BE2C (cell line): ENCODE measurements around the gene PNPO.

ENCODE experiments used
- DNase-seq: peaks from one replicate; pipeline ENCODE4 v3.0.0-alpha.2; 2020
- H3K27me3 ChIP-seq: fragments of 250-450 bp; sonication (Bioruptor Pico); 2 replicates; pipeline ENCODE4 v1.5.1; 2020; ENCODE audit warnings: mild to moderate bottlenecking
- H3K36me3 ChIP-seq: fragments of 250-450 bp; sonication (Bioruptor Pico); 2 replicates; pipeline ENCODE4 v1.5.1; 2020; ENCODE audit warnings: mild to moderate bottlenecking
- H3K4me1 ChIP-seq: fragments of 250-450 bp; sonication (Bioruptor Pico); 2 replicates; pipeline ENCODE4 v1.5.1; 2020
- H3K4me3 ChIP-seq: 2 replicates; pipeline ENCODE4 v1.5.1; 2011; ENCODE audit warnings: low read depth, low read length
- H3K9me3 ChIP-seq: fragments of 250-450 bp; sonication (Bioruptor Pico); 2 replicates; pipeline ENCODE4 v1.5.1; 2020
- TF ChIP-seq, protein P1 (sequence below): IDR thresholded peaks from 2 replicates; pipeline ENCODE4 v1.5.1; 2012; ENCODE audit warnings: mild to moderate bottlenecking, low read depth, low read length

The PNPO gene

DNA sequence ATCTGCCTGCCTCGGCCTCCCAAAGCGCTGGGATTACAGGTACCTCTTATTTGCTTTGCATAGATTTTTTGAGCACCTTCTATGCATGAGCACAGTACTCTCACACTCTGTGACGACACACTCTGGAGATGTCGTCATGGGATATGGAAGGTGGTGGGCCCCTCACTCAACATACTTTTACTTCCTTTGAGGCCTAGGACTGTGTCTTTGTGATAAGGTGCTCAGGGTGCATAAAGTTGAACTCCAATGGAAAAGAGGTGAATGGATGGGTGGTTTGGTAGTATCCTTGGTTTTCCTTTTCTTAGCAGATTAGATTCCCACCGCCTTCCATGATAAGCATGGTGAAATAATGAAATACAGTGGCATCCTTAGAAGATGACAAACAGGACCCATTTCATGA lies 23.5 kb downstream of the PNPO start:
- H3K36me3 ChIP-seq: no peaks in the 10 kb centered on the region
- no peak for DNase-seq
- TF ChIP-seq, protein P1, sequence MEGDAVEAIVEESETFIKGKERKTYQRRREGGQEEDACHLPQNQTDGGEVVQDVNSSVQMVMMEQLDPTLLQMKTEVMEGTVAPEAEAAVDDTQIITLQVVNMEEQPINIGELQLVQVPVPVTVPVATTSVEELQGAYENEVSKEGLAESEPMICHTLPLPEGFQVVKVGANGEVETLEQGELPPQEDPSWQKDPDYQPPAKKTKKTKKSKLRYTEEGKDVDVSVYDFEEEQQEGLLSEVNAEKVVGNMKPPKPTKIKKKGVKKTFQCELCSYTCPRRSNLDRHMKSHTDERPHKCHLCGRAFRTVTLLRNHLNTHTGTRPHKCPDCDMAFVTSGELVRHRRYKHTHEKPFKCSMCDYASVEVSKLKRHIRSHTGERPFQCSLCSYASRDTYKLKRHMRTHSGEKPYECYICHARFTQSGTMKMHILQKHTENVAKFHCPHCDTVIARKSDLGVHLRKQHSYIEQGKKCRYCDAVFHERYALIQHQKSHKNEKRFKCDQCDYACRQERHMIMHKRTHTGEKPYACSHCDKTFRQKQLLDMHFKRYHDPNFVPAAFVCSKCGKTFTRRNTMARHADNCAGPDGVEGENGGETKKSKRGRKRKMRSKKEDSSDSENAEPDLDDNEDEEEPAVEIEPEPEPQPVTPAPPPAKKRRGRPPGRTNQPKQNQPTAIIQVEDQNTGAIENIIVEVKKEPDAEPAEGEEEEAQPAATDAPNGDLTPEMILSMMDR: no peak
- H3K4me3 ChIP-seq: no peak overlapping the region
- H3K9me3 ChIP-seq: no peaks in the 10 kb centered on the region
- H3K4me1 ChIP-seq: no peaks in the 10 kb centered on the region; the same call in 1 of the 2 replicates
- H3K27me3 ChIP-seq: no peaks in the 10 kb centered on the region

DNA sequence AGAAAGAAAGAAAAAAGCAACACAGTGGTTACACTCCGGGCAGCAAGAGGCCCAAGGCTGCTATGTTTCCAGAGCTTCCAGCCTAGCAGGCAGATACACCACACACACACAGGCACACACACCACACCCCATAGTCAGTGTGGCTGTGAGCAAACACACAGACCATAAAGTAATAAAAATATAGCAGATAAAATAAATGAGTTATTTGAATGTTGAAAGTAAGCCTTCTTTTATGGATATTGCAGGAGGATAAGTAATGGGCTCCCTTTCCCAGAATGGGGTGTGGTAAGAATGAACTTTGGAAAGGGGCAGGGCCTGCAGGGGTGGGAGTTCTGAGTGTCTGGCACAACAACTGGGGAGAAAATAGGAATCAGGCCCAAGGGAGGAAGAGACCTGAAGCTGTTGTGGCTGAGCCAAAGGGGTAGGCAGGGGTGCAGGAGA lies 24.7 kb downstream of the PNPO start:
- no peak for DNase-seq

DNA sequence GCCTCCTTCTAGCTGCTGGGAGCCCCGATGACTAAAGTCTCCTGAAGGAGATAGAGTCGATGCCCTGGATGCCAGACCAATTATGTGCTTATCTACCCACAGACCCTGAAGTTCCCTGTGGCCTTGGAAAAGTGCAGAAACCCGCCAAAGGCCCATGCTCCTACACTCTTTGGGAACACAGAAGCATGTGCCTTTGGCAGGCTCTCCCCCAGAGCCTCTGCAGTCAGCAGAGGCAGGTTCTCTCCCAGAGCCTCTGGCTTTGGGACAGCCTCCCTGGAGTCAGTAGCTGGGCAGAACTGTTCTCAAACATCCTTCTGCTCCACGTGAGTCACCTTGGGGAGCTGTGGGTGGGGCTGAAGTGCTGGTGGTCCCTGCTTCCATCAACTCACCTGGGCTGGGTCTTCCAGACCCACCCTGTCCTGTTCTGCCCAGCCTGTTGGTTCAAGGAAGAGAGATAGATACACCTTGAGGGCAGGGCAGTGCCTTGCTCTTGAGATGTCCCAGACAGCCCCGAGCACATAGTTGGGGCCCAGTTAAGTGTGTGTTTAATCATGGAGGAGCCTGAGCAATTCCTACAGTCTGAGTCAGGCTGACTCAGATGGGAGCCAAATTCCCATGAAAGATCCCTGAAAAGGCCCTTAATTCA lies 26.4 kb downstream of the PNPO start:
- Histone ChIP-seq H3K4me3 (no peak overlapping the region), H3K9me3 (no peaks in the 10 kb centered on the region), H3K36me3 (no peaks in the 10 kb centered on the region), H3K4me1 (peaks cover 6% of the 10 kb centered on the region), H3K27me3 (no peaks in the 10 kb centered on the region)
- TF ChIP-seq, protein P1: no peak
- DNase-seq: no peak

More for the DNA sequence above, 24.7 kb downstream of the PNPO start:
- Histone ChIP-seq H3K4me3 (no peak overlapping the region), H3K36me3 (no peaks in the 10 kb centered on the region), H3K4me1 (peaks cover 6% of the 10 kb centered on the region), H3K27me3 (no peaks in the 10 kb centered on the region), H3K9me3 (no peaks in the 10 kb centered on the region)
- TF ChIP-seq, protein P1: no peak

DNA sequence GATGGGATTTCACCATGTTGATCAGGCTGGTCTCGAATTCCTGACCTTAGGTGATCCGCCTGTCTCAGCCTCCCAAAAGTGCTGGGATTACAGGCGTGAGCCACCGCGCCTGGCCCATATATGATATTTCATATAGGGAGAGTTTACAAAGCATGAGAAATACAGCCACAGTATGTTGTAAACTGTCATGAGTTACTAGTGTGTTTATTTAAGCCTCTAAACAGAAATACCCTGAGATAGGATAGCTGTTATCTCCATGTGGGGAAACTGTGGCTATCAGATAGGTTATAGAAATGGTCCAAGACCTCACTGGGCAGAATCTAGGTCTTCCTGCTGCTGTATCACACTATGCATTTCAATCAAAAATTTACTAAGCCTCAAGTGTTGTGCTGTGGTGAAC lies 27.5 kb downstream of the PNPO start:
- H3K9me3 ChIP-seq: no peaks in the 10 kb centered on the region
- no peaks in the 10 kb centered on the region for H3K27me3 ChIP-seq
- H3K4me1 ChIP-seq: peaks cover 6% of the 10 kb centered on the region
- DNase-seq: no peak
- no peak overlapping the region for H3K4me3 ChIP-seq
- TF ChIP-seq, protein P1: no peak
- peaks cover 3% of the 10 kb centered on the region; the same call in 1 of the 2 replicates for H3K36me3 ChIP-seq

DNA sequence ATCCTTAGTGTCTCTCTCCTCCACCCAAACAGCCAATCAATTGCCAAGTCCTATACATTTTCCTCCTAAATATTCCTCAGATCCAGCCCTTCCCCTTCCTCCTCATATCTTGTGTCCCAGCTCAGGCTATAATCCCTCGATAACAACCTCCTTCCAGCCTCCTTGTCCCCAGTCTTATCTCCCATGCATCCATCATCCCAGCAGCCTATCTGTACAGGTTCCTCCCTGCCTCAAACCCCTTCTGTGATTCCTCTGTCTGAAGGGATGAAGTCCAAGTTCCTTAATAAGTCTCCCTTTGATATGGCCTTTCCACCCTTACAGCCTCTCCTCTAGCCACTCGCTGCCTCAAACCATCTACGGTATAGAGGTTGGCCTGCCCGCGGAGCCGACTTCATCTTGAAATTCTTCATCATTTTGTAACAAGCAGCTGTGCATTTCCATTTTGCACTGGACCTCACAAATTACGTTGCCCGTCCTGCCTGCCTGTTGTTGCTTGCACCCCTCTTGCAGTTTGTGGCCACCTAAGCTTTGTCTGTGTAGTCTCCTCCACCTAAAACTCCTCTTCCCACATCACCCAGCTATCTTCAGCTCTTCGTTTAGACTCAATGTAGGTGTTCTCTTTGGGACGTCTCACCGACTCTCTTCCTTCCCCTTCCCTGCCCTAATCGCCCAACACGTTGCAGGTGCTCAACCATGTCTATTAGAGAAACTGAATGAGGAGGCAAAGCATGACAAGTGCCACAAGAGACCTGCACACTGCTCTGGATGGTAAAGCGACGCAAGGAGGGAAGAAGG lies 28.8 kb downstream of the PNPO start:
- H3K4me3 ChIP-seq: peak overlapping the region; percentile 55

More for the DNA sequence above, 28.8 kb downstream of the PNPO start:
- Histone ChIP-seq H3K9me3 (no peaks in the 10 kb centered on the region), H3K27me3 (no peaks in the 10 kb centered on the region), H3K4me1 (peaks cover 6% of the 10 kb centered on the region), H3K36me3 (peaks cover 10% of the 10 kb centered on the region)
- TF ChIP-seq, protein P1: no peak
- DNase-seq: no peak
